Activated CD4-positive, alpha-beta T cell treated with anti-CD3 and anti-CD28 coated beads, Interleukin-2, Interleukin-6, amounts not matched to agents 100 ng/mL and 50 ng/mL, durations not matched to agents 16 hours and 8 hours (primary cell): Measurements from ENCODE around the gene POLR2J2.
"Not testable (repeated sequence)": the region's sequence is repeated elsewhere in the genome, so short reads cannot be mapped to it uniquely, and the experiment has no call there.

Source experiments
- DNase-seq: peaks from one replicate; pipeline ENCODE4 v3.0.0-alpha.2; 2020

Gene POLR2J2

DNA sequence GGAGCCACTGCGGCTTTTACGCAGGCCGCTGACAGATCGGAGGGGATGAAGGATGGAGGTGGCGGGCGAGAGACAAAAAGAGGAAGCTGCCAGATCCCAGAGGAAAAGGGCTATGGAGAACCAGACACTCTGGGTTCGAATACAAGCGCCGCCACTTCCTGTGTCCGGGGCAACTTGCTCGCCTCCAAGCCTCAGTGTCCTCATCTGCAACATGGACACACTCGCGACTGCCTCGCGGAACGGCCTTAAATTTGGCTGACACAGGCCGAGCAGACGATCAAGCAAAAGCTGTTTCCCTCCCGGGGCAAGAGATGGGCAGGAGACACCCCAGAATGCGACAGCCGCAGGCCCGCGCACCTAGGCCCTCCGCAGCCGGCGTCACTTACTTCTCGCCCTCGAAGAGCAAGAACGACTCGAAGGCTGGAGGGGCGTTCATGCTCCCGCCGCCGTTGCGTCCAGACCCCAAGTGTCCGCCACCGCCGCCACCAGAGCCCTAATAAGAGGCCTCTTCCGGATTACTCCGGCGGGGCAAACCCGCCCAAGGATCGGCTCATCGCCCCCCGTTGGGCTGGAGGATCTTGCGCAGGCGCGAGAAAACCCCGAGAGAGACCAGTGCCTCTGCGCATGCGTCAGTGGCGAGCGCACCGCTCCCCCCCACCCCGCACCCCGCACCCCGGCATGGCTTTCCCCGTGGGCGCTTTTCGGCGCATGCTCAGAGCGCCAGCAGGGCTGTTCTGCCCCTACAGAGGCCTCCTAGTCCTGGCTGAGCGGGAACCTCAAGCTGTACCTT, at the start of gene POLR2J2:
TSS of gene POLR2J2 (minus strand) at position 498 of the 790 bp plus-strand sequence. CDS start at position 436, 62 bp downstream.
- DNase-seq, result not testable (repeated sequence)

DNA sequence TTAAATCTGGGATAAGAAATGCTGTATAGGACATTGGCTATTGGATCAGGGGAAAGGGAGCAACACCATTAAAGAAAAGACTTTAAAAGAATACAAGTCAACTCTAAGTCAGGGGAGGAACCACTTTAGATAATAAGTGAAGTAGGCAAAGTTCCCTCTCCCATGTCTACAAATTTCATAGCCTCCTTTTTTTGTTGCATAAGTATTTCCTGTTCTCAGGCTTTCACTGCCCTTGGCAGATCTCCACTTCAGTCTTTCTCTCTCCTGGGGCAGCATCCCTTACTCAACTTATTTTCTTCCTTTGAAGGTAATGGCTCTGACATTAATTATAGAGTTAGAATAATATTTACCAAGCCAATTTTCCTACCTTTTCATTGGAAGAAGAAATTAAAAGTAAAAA, 47.0 kb upstream of the POLR2J2 start:
- not testable (repeated sequence) for DNase-seq

DNA sequence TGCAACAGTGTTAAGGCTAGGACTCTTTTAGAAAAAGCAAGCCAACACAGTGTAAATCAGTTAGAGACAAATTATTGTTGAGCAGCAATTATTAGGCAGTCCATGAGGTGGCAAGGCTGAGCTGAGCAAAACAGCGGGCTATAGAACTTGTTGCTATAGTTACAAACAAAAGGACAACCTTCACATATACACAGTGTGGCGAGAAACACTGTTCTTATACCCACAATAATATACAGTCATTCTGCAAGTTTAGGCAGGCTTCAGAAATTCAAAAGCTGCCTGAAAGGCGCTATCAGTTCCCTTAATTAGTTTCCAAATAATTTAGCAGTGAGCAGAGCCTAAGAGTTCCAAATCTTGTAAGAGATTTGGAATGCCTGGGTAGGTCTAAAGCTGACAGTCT, 44.3 kb upstream of the POLR2J2 start:
- peak; percentile 33 for DNase-seq

DNA sequence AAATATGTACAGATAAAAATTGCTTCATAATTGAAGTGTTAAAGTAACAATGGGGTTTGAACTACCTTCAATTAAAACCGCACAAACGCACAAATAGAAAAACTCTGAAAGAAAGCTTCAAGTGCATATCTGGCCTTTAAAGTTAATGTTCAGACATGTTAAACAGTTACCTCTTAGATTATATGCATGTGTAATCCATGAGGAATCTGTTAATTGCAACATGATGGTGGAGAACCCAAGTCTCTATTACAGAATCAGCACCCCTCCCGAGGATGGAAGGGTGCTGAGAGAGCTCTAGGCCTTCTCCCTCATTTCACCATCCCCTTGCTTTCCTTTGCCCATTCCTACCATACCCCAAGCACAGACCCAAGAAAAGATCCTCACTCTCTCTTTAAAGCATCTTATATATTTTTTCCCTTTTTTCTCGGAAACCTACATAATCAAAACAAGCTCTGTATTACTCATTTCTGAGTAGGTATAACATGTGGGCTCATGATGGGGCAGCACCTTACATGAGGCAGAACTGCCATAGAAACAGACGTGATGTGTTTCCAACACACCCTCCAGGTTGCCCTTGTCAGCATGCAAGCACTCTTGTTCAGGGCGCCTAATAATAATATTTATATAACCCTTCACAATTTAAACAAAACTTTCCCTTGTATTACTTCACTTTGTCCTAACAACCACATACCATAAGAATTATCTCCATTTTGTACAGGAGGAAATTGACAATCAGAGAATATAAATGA, 43.5 kb upstream of the POLR2J2 start:
- DNase-seq, result peak; percentile 62

DNA sequence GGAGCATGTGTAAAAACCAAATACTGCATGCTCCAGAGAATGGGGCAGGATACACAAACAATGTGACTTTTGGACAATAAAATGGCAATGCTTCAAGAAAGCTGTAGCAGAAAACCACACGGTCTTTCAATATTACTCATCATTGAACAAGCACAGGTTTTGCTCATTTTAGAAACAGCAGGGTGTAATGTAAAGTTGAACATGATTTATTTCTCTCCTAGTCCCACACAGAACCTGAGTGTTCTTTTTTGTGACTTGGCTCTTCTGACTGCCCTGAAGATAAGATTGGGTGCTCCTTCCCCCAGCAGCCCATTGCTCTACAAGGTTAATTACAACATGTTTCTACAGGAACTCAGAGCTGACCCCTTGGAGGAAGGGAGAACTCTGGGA, 42.2 kb upstream of the POLR2J2 start:
- DNase-seq, result not testable (repeated sequence)

DNA sequence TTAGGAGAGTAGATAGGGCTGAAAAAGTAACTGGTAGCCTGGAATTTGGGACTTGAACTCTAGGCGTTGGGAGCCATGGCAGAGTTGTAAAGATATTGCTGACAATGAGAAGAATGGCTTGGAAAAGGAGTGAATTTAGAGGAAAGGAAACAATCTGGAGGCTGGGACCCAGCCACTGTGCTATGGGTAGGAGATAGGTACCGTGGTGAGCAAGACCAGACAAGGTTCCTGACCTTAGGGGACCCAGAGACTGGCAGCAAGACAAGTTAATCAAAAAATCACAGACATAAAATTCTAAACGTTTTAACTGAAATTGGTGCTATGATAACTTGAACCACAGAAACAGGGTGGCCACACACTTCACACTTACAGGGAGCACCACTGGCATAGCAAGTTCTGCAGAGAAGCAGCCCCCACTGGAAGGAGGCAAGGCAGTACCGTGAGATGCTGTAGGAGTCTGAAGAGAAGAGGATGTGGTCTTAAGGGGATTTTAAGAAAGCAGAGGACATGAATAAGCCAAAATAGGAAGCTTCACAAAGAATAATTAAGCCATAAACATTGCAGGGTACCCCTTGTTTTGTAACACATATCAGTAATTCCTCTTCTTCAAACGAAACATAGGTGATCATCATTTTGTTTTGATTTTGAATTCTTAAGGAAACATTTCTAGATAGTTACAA, 41.7 kb upstream of the POLR2J2 start:
- peak; percentile 75 for DNase-seq

DNA sequence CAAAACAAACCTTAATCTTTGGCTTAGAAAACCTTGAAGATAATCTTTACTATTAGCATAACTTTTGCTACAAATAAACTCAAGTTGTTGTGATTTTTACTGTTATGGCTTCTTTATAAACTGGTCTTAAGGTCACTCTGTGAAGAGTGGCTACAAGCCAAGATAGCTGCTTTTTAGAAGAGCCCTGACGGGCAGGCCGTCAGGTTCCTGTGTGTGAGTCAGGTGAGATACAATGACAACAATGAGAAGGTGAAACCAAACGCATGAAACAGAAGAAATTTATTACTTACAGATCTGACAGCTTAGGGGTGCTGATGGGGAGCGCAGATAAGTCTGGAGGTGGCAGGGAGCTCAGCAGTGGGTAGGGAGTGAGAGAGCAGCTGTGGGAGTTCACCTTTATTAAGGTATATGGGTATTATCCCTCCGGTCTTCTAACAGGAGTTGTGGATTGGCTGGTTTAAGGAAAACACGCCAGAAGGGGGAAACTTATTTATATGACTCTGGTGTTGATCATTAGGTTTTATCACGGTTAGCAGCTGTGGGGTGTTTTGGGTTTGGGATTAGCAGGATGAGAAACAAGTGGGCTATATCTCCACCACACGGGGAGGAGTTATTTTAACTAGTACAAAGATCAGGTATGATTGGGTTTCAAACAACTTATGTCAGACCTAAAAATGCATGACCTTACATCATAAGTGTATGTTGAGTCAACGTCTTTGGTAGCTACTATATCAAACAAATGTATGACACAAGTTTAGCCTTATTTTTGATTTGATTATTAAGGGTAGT, 27.7 kb upstream of the POLR2J2 start:
- DNase-seq, result not testable (repeated sequence)

DNA sequence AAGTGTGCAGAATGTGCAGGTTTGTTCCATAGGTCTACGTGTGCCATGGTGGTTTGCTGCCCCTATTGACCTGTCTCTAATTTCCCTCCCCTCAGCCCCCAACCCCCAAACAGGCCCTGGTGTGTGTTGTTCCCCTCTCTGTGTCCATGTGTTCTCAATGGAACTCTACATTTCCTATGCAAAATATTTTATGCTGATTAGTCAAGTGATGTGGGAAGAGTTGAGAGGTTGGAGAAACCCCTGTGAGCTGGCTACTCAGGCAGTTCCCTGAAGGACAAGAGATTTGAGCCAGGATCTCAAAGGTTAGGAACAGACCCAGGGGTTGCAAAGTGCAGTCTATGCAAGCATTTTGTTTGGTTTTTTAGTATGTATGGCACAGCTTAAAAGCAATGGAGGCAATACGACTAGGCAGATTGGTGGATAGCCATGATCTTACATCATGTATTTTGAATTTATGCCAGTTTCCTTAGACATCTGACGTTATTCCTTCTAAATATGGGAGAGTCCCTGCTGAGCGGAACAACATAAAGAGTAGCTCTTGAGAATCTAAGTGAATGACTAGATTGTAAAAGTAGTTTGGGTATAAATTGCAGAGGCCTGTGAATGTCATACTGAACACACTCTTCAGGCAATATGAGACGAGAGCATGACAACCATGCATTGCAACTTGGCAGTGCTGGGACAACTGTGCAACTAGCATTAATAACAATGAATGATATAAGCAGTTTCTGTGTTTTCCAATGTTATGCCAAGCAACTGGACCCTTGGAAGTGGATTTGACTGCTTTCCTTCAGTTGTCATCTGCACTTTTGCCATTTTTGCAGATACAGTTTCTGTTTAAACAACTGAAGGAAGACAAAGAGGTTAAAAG, 26.4 kb upstream of the POLR2J2 start:
- DNase-seq, result not testable (repeated sequence)

DNA sequence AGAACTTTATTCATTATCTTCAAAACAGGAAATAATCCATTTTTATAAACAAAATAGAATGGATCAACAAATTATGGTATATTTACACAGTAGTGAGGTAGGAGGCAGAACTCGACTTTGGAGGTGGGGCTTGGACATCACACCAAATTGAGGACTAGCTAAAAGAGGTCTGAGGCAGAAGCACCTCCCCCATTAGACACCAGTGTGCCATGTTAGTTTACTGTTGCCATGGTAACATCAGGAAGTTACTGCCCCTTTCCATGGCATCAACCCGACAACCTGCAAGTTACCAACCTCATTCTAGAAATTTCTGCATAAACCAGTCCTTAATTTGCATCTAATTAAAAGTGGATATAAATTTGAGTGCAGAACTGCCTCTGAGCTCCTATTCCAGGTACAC, 24.5 kb upstream of the POLR2J2 start:
- not testable (repeated sequence) for DNase-seq

DNA sequence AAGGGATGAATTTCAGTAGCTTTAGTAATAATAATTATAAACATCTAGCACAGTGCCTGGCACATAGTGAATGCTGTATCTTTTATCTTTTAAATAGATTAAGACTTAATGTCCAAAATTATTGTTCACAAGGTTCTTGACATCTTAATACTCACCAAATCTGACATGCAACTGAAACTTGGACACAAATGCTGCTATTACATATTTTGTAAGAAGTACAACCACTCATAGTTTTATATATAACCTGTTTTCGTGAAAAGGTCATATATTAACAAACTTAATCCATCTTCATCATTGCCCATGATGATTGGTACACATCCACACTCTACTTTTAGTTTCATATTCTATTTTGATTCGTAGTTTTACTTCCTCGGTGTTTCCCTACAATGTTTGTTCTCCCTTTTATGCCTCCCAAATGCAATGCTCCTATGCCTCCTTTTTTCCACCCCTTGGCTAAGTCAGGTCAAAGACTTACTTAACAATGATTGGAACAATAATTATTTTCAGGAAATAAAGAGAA, 23.6 kb upstream of the POLR2J2 start:
- DNase-seq, result not testable (repeated sequence)

DNA sequence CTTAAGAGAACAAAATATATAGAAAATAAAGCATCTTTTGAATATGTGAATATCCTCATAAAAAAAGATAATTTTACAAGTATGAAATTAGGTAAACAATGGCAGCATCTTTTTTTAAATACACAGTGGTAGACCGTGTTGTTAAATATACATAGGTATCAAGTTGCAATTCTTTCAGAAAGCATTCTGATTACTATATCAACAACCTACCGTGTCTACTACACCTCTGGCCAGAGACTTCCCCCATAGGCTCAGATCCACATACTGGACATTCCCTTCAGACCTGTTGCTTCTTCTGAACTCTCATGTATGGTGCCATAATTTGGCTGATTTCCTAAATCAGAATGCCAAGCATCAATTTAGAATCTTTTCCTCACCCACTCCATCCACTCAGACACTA, 22.5 kb upstream of the POLR2J2 start:
- not testable (repeated sequence) for DNase-seq

DNA sequence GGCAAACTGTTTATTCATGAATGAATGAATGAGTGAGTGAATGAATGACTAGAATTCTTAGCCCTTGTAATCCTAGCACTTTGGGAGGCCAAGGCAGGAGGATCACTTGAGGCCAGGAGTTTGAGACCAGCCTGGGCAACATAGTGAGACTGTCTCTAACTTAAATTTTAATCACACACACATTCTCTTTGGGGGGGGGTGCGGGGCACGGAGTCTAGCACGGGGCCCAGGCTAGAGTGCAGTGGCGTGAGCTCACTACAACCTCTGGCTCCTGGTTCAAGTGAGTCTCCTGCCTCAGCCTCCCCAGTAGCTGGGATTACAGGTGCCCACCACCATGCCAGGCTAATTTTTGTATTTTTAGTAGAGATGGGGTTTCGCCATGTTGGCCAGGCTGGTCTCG, 19.1 kb upstream of the POLR2J2 start:
- DNase-seq, result not testable (repeated sequence)

DNA sequence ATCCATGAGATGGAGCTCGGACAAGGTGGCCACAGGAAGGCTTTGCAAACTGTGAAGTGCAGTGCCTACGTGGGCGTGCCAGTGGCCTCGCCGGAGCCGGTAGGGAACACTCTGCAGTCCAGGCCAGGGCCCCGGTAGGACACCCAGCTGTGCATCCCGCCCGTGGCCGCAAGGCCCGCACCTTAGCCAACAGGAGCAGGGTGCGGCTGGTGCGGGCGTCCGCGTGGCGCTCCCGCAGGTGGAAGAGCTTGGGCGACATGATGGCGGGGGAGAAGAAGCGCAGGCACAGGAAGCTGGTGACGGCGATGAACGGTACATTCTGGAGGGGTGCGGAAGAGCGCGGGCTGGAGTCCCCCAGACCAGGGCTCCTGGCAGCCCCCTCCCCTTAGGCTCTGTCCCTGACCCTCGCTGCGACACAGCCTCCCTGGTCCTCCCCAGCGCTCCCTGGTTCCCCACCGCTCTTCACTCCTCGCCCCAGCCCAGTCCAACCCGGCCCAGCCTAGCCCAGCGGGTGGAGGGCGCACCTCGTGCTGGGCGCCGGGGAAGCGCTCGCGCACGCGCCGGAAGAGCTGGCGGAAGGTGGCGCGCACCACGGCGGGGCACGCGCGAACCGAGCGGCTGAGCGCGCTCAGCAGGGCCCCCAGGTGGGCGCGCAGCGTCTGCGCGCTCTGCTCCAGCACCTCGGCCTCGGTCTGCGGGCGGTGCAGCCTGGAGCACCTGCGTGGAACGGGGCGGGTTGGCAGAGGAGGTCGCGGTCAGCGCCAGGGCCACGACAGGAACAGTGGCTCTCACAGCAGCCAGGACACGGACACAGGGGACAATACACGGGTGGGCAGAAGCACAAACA, 18.2 kb upstream of the POLR2J2 start:
- not testable (repeated sequence) for DNase-seq

DNA sequence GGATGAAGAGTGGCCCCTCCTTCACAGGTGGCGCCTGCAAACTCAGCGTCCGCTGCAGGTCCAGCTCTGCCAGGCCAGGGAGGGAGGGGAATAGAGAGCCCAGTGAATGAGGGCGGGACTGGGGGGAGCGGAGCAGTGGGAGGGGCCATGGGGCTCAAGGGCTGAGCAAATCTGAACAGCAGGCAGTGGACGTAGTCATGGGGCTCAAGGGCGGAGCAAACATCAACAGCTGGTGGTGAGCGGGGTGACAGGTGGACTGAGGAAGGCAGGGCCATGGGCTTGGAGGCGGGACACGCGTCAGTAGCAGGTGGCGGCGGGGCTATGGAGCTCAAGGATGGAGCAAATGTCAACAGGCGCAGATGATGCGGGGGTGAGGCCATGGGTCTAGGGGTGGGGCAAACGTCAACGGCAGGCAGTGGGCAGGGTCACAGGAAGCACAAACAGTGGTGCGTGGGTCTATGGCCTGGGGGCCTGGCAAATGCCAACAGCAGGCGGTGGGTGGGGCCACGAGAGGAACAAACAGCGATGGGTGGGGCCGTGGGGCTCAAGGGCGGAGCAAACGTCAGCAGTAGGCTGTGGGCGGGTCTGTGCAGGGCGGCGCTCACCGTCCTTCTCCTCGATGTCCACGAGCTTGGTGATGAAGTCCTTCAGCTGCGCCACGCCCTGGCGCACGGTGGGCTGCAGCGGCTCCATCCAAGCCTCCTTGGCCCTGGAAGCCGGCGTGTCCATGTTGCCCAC, 17.0 kb upstream of the POLR2J2 start:
- not testable (repeated sequence) for DNase-seq

DNA sequence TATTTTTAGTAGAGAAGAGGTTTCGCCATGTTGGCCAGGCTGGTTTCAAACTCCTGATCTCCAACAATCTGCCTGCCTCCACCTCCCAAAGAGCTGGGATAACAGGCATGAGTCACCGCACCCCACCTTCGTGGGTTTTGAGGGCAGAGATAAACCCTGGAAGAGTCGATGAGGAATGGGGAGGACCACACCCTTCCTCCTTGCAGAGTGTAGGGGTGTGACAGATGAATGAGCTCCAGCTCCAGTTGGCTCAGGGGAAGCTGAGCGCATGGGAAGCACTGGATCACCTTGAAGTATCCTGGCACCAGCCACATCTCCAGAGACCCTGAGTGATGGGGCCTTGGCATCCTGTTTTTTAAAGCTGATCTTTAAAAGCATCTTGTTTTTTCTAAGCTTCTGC, 11.1 kb upstream of the POLR2J2 start:
- DNase-seq, result not testable (repeated sequence)

DNA sequence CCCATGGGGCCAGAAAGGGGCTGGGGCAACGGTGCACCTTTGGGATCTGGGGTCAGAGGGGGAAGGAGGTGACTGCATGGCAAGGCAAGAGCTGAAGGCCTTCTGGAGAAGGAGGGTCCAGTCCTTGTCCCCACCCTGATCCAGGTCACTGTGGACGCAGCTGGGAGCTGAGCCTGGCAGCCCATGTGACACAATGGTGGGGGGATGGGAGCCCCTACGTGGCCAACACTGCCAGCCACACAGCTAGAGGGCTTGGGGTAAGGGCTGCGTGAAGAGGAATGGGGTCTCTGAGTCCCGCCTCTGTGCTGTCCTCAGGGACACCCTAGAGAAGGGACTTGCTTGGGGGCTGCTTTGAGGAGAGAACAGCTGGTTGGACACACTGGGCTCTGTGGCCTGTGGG, 9.3 kb upstream of the POLR2J2 start:
- DNase-seq, result not testable (repeated sequence)

DNA sequence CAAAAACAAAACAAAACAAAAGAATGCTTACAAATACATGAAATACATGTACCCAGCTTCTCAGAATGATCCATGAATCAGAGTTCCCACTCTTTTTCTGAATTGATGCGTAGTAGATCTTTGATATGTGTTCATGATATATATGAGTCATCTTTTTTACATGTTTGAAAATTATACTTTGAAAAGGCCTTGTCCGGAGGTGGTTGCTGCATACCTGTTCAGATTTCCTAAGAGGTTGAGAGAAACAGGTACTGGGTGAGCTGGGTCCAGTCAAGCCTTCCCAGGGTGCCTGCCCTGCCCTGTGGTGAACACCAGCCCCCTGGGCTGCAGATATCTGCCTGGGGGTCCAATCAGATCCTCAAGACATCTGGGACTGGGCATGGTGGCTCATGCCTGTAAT, 4.1 kb upstream of the POLR2J2 start:
- not testable (repeated sequence) for DNase-seq

DNA sequence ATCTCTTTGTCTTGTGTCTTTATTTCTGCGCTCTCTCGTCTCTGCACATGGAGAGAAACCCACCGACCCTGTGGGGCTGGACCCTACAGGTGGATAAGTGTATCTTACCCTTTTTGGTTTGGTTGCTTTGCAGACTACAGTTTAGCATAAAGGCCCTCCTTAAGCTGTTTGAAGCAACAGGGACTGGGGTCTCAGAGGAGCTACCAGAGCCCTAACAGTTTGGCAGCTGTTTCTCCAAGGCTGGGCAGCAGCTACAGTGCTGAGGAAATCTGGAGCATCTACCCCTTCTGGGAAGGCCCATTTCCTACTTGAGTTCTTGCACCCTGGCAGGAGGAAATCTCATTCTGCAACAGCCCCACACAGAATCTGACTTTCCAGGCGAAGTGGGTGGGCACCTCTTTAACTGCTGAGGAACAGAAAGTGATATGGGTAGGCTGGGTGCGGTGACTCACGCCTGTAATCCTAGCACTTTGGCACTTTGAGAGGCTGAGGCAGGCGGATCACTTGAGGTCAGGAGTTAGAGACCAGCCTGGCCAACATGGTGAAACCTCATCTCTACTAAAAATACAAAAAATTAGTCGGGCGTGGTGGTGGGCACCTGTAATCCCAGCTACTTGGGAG, 2.1 kb upstream of the POLR2J2 start:
- not testable (repeated sequence) for DNase-seq

DNA sequence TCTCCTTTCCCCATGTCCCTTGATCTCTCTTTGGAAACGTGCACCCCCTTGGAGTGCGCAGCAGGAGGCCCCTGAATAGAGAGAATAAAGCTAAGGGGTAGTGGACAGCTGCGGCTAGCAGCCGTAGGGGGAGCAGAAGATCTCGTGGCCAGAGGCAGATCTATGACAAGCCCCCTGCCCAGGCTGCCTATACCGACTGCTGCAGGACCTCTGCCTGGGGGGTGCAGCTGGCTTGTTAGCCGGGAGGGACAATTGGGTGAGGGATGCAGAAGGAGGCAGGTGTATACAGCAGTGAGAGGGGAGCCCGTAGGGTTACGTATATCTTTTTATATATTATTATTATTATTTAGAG, 469 bp upstream of the POLR2J2 start:
- not testable (repeated sequence) for DNase-seq
